OCI-LY1 (cell line): Measurements from ENCODE around the gene PDE3A.

Experiments used
- H2AFZ ChIP-seq: fragments of 200-600 bp; sonication (generic), shearing (Covaris generic); 2 replicates; pipeline ENCODE4 v1.6.0; 2014; ENCODE audit warnings: antibody characterized with exemption, mild to moderate bottlenecking, low read length
- H3F3A ChIP-seq: fragments of 200-600 bp; sonication (generic), shearing (Covaris generic); 2 replicates; pipeline ENCODE4 v1.6.0; 2014; ENCODE audit warnings: mild to moderate bottlenecking, antibody characterized with exemption, low read length, moderate library complexity; ENCODE audit not compliant: insufficient read depth
- H3K27ac ChIP-seq: fragments of 200-600 bp; sonication (generic); 2 replicates; pipeline ENCODE4 v1.5.1; 2014; ENCODE audit warnings: low read length, mixed run types, mild to moderate bottlenecking, low read depth; ENCODE audit not compliant: poor library complexity, severe bottlenecking
- H3K27me3 ChIP-seq: fragments of 200-600 bp; sonication (generic); 2 replicates; pipeline ENCODE4 v1.6.0; 2014; ENCODE audit warnings: antibody characterized with exemption, mild to moderate bottlenecking, low read length, moderate library complexity; ENCODE audit not compliant: insufficient read depth
- H3K36me3 ChIP-seq: fragments of 200-600 bp; sonication (generic); 2 replicates; pipeline ENCODE4 v1.6.1; 2014; ENCODE audit warnings: mild to moderate bottlenecking, antibody characterized with exemption, low read length, moderate library complexity, mixed read lengths; ENCODE audit not compliant: insufficient read depth
- H3K4me1 ChIP-seq: fragments of 200-600 bp; sonication (generic); 2 replicates; pipeline ENCODE4 v1.5.1; 2014; ENCODE audit warnings: mild to moderate bottlenecking, low read length, moderate library complexity; ENCODE audit not compliant: insufficient read depth, severe bottlenecking
- H3K4me2 ChIP-seq: fragments of 200-600 bp; sonication (generic), shearing (Covaris generic); 2 replicates; pipeline ENCODE4 v1.6.1; 2014; ENCODE audit warnings: low read length
- H3K4me3 ChIP-seq: fragments of 200-600 bp; sonication (generic); 2 replicates; pipeline ENCODE4 v1.5.1; 2014; ENCODE audit warnings: low read length, low read depth, mild to moderate bottlenecking, mixed read lengths; ENCODE audit not compliant: poor library complexity, severe bottlenecking
- H3K79me2 ChIP-seq: fragments of 200-600 bp; shearing (Covaris generic); 2 replicates; pipeline ENCODE4 v1.6.1; 2016; ENCODE audit warnings: mixed run types, low read length, mixed read lengths; ENCODE audit not compliant: insufficient read depth
- H3K9ac ChIP-seq: fragments of 200-600 bp; sonication (generic), shearing (Covaris generic); 2 replicates; pipeline ENCODE4 v1.6.1; 2014; ENCODE audit warnings: mild to moderate bottlenecking, low read length, mixed read lengths
- H3K9me2 ChIP-seq: fragments of 200-600 bp; sonication (generic), shearing (Covaris generic); 2 replicates; pipeline ENCODE4 v1.6.1; 2014; ENCODE audit warnings: low read depth, mild to moderate bottlenecking, low read length, mixed read lengths
- H3K9me3 ChIP-seq: fragments of 200-600 bp; shearing (Covaris generic); 2 replicates; pipeline ENCODE4 v1.6.1; 2014; ENCODE audit warnings: low read length, mixed read lengths
- H4K20me1 ChIP-seq: fragments of 200-600 bp; sonication (generic), shearing (Covaris generic); 2 replicates; pipeline ENCODE4 v1.6.0; 2016; ENCODE audit warnings: mild to moderate bottlenecking, low read length; ENCODE audit not compliant: insufficient read depth
- EZH2 ChIP-seq: fragments of 200-600 bp; sonication (generic), shearing (Covaris generic); IDR thresholded peaks from 2 replicates; pipeline ENCODE4 v1.8.0; 2017; ENCODE audit warnings: borderline replicate concordance, mixed run types, mild to moderate bottlenecking, antibody characterized with exemption, low read length, moderate library complexity, mixed read lengths
- TF ChIP-seq, protein P1 (sequence below): fragments of 200-600 bp; sonication (generic), shearing (Covaris generic); IDR thresholded peaks from 2 replicates; pipeline ENCODE4 v1.5.1; 2017; ENCODE audit warnings: mild to moderate bottlenecking, antibody characterized with exemption, low read length, moderate library complexity, mixed read lengths

The PDE3A gene

GRCh38 chr12:20443792-20444191 is 75.5 kb downstream of the PDE3A start:
- no peaks in the 10 kb centered on the region for H3K79me2 ChIP-seq

GRCh38 chr12:20444595-20445170 is 76.3 kb downstream of the PDE3A start:
- TF ChIP-seq, protein P1, sequence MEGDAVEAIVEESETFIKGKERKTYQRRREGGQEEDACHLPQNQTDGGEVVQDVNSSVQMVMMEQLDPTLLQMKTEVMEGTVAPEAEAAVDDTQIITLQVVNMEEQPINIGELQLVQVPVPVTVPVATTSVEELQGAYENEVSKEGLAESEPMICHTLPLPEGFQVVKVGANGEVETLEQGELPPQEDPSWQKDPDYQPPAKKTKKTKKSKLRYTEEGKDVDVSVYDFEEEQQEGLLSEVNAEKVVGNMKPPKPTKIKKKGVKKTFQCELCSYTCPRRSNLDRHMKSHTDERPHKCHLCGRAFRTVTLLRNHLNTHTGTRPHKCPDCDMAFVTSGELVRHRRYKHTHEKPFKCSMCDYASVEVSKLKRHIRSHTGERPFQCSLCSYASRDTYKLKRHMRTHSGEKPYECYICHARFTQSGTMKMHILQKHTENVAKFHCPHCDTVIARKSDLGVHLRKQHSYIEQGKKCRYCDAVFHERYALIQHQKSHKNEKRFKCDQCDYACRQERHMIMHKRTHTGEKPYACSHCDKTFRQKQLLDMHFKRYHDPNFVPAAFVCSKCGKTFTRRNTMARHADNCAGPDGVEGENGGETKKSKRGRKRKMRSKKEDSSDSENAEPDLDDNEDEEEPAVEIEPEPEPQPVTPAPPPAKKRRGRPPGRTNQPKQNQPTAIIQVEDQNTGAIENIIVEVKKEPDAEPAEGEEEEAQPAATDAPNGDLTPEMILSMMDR = no peak
- no peak for TF ChIP-seq EZH2
- Histone ChIP-seq H3K9ac (no peak overlapping the region), H3K4me1 (no peaks in the 10 kb centered on the region), H3K27me3 (no peaks in the 10 kb centered on the region), H3K79me2 (no peaks in the 10 kb centered on the region), H3K36me3 (no peaks in the 10 kb centered on the region), H3K9me2 (no peaks in the 10 kb centered on the region), H3K4me2 (no peak overlapping the region), H3K27ac (no peak overlapping the region), H2AFZ (no peak overlapping the region), H3K9me3 (no peaks in the 10 kb centered on the region), H3F3A (no peaks in the 10 kb centered on the region), H4K20me1 (no peaks in the 10 kb centered on the region), H3K4me3 (no peak overlapping the region)

More at GRCh38 chr12:20443792-20444191, 75.5 kb downstream of the PDE3A start:
- H3K27ac ChIP-seq = no peak overlapping the region
- no peaks in the 10 kb centered on the region for H3K4me1 ChIP-seq
- no peak overlapping the region for H2AFZ ChIP-seq
- no peak for TF ChIP-seq EZH2
- TF ChIP-seq, protein P1 = no peak
- no peaks in the 10 kb centered on the region for H3K9me3 ChIP-seq
- no peaks in the 10 kb centered on the region for H3K9me2 ChIP-seq
- no peak overlapping the region for H3K4me2 ChIP-seq
- no peak overlapping the region for H3K4me3 ChIP-seq
- no peak overlapping the region for H3K9ac ChIP-seq
- no peaks in the 10 kb centered on the region for H3K36me3 ChIP-seq
- no peaks in the 10 kb centered on the region for H3F3A ChIP-seq
- H3K27me3 ChIP-seq = no peaks in the 10 kb centered on the region
- H4K20me1 ChIP-seq = no peaks in the 10 kb centered on the region

DNA sequence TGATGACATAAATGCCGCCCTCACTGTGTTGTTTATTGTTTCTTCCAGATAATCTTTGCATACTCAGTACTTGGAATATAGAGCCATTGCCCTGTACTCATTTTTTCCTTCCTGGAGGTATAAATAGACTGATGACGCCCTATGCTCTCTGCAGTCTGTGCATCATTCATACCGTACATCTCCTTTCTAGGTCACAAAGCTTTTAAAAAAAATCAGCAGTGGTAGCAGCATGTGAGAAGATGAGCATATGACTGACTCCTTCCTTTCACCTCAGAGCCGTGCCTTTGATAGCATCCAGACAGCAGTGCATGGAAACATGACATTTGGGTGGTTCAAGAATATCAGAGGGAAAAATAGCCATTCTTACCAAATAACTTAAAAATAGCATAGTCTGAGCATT is 77.3 kb downstream of the PDE3A start:
- no peak overlapping the region for H2AFZ ChIP-seq
- H3K79me2 ChIP-seq = no peaks in the 10 kb centered on the region
- TF ChIP-seq, protein P1 = no peak
- no peak for TF ChIP-seq EZH2
- no peak overlapping the region for H3K9ac ChIP-seq
- no peak overlapping the region for H3K4me3 ChIP-seq
- no peaks in the 10 kb centered on the region for H3K9me2 ChIP-seq
- no peaks in the 10 kb centered on the region for H3K4me1 ChIP-seq
- no peak overlapping the region for H3K27ac ChIP-seq
- no peaks in the 10 kb centered on the region for H3K36me3 ChIP-seq
- no peaks in the 10 kb centered on the region for H3K9me3 ChIP-seq
- H3K4me2 ChIP-seq = no peak overlapping the region
- H3F3A ChIP-seq = no peaks in the 10 kb centered on the region
- no peaks in the 10 kb centered on the region for H3K27me3 ChIP-seq
- H4K20me1 ChIP-seq = no peaks in the 10 kb centered on the region
